Measurements from ENCODE around the gene DEFB123.
"Not testable (repeated sequence)": the region's sequence is repeated elsewhere in the genome, so short reads cannot be mapped to it uniquely, and the experiment has no call there.

Gene DEFB123

GRCh38 chr20:31426891-31427551 is 13.4 kb upstream of the DEFB123 start:
- H3K36me3 ChIP-seq (ENCODE audit: control insufficient read depth, insufficient read depth, low read length); H3K4me3 ChIP-seq (ENCODE audit: insufficient read depth, low read depth, low read length, poor library complexity, severe bottlenecking); DNase-seq; H3K4me1 ChIP-seq (ENCODE audit: control insufficient read depth, insufficient read depth, low read length, poor library complexity, severe bottlenecking); H3K27ac ChIP-seq (ENCODE audit: insufficient read depth, low read length, poor library complexity, severe bottlenecking); H3K9me3 ChIP-seq (ENCODE audit: control insufficient read depth, low read length); H3K27me3 ChIP-seq (replicated peaks; ENCODE audit: control insufficient read depth, insufficient read depth, low read length, poor library complexity, severe bottlenecking): not testable (repeated sequence)

- H3K27ac ChIP-seq (ENCODE audit: insufficient read depth, low read length, poor library complexity, severe bottlenecking); H3K27me3 ChIP-seq (replicated peaks; ENCODE audit: control insufficient read depth, insufficient read depth, low read length, poor library complexity, severe bottlenecking); H3K4me3 ChIP-seq (ENCODE audit: insufficient read depth, low read depth, low read length, poor library complexity, severe bottlenecking); DNase-seq; H3K9me3 ChIP-seq (ENCODE audit: control insufficient read depth, low read length); H3K36me3 ChIP-seq (ENCODE audit: control insufficient read depth, insufficient read depth, low read length); H3K4me1 ChIP-seq (ENCODE audit: control insufficient read depth, insufficient read depth, low read length, poor library complexity, severe bottlenecking): not testable (repeated sequence)
These were observed 12.9 kb upstream of the DEFB123 start for GRCh38 chr20:31427576-31427975.

GRCh38 chr20:31430568-31431115 is 9.8 kb upstream of the DEFB123 start:
- DNase-seq = no peak

GRCh38 chr20:31446084-31446819 is 5.8 kb downstream of the DEFB123 start:
- Histone ChIP-seq H3K9me3 (ENCODE audit: control insufficient read depth, low read length) (no peaks in the 10 kb centered on the region), H3K36me3 (ENCODE audit: control insufficient read depth, insufficient read depth, low read length) (no peaks in the 10 kb centered on the region), H3K4me3 (ENCODE audit: insufficient read depth, low read depth, low read length, poor library complexity, severe bottlenecking) (no peak overlapping the region), H3K27me3 (replicated peaks; ENCODE audit: control insufficient read depth, insufficient read depth, low read length, poor library complexity, severe bottlenecking) (no peaks in the 10 kb centered on the region), H3K27ac (ENCODE audit: insufficient read depth, low read length, poor library complexity, severe bottlenecking) (no peak overlapping the region), H3K4me1 (ENCODE audit: control insufficient read depth, insufficient read depth, low read length, poor library complexity, severe bottlenecking) (no peaks in the 10 kb centered on the region)
- DNase-seq = no peak

More at GRCh38 chr20:31430568-31431115, 9.8 kb upstream of the DEFB123 start:
- no peaks in the 10 kb centered on the region for H3K36me3 ChIP-seq (ENCODE audit: control insufficient read depth, insufficient read depth, low read length)
- H3K27ac ChIP-seq (ENCODE audit: insufficient read depth, low read length, poor library complexity, severe bottlenecking) = no peak overlapping the region
- no peaks in the 10 kb centered on the region for H3K4me1 ChIP-seq (ENCODE audit: control insufficient read depth, insufficient read depth, low read length, poor library complexity, severe bottlenecking)
- H3K9me3 ChIP-seq (ENCODE audit: control insufficient read depth, low read length) = no peaks in the 10 kb centered on the region
- no peak overlapping the region for H3K4me3 ChIP-seq (ENCODE audit: insufficient read depth, low read depth, low read length, poor library complexity, severe bottlenecking)
- peaks cover 4% of the 10 kb centered on the region for H3K27me3 ChIP-seq (replicated peaks; ENCODE audit: control insufficient read depth, insufficient read depth, low read length, poor library complexity, severe bottlenecking)

GRCh38 chr20:31449511-31450414 is 9.3 kb downstream of the DEFB123 start:
- Histone ChIP-seq H3K36me3 (ENCODE audit: control insufficient read depth, insufficient read depth, low read length) (no peaks in the 10 kb centered on the region), H3K9me3 (ENCODE audit: control insufficient read depth, low read length) (no peaks in the 10 kb centered on the region), H3K4me1 (ENCODE audit: control insufficient read depth, insufficient read depth, low read length, poor library complexity, severe bottlenecking) (no peaks in the 10 kb centered on the region), H3K4me3 (ENCODE audit: insufficient read depth, low read depth, low read length, poor library complexity, severe bottlenecking) (no peak overlapping the region), H3K27me3 (replicated peaks; ENCODE audit: control insufficient read depth, insufficient read depth, low read length, poor library complexity, severe bottlenecking) (no peaks in the 10 kb centered on the region), H3K27ac (ENCODE audit: insufficient read depth, low read length, poor library complexity, severe bottlenecking) (no peak overlapping the region)
- DNase-seq = no peak

- Histone ChIP-seq H3K27ac (ENCODE audit: insufficient read depth, low read length, poor library complexity, severe bottlenecking) (no peak overlapping the region), H3K27me3 (replicated peaks; ENCODE audit: control insufficient read depth, insufficient read depth, low read length, poor library complexity, severe bottlenecking) (no peaks in the 10 kb centered on the region), H3K4me1 (ENCODE audit: control insufficient read depth, insufficient read depth, low read length, poor library complexity, severe bottlenecking) (no peaks in the 10 kb centered on the region), H3K4me3 (ENCODE audit: insufficient read depth, low read depth, low read length, poor library complexity, severe bottlenecking) (no peak overlapping the region), H3K36me3 (ENCODE audit: control insufficient read depth, insufficient read depth, low read length) (no peaks in the 10 kb centered on the region), H3K9me3 (ENCODE audit: control insufficient read depth, low read length) (no peaks in the 10 kb centered on the region)
- DNase-seq = no peak
These were observed 12.1 kb downstream of the DEFB123 start for GRCh38 chr20:31452575-31452974.

GRCh38 chr20:31454361-31454760 is 13.9 kb downstream of the DEFB123 start:
- no peaks in the 10 kb centered on the region for H3K36me3 ChIP-seq (ENCODE audit: control insufficient read depth, insufficient read depth, low read length)
- no peaks in the 10 kb centered on the region for H3K9me3 ChIP-seq (ENCODE audit: control insufficient read depth, low read length)
- H3K27me3 ChIP-seq (replicated peaks; ENCODE audit: control insufficient read depth, insufficient read depth, low read length, poor library complexity, severe bottlenecking) = peaks cover 3% of the 10 kb centered on the region
- H3K27ac ChIP-seq (ENCODE audit: insufficient read depth, low read length, poor library complexity, severe bottlenecking) = no peak overlapping the region
- no peak overlapping the region for H3K4me3 ChIP-seq (ENCODE audit: insufficient read depth, low read depth, low read length, poor library complexity, severe bottlenecking)
- H3K4me1 ChIP-seq (ENCODE audit: control insufficient read depth, insufficient read depth, low read length, poor library complexity, severe bottlenecking) = no peaks in the 10 kb centered on the region
- DNase-seq = no peak

- not testable (repeated sequence) for H3K27me3 ChIP-seq (replicated peaks; ENCODE audit: control insufficient read depth, insufficient read depth, low read length, poor library complexity, severe bottlenecking); H3K9me3 ChIP-seq (ENCODE audit: control insufficient read depth, low read length); DNase-seq; H3K4me1 ChIP-seq (ENCODE audit: control insufficient read depth, insufficient read depth, low read length, poor library complexity, severe bottlenecking); H3K36me3 ChIP-seq (ENCODE audit: control insufficient read depth, insufficient read depth, low read length); H3K27ac ChIP-seq (ENCODE audit: insufficient read depth, low read length, poor library complexity, severe bottlenecking); H3K4me3 ChIP-seq (ENCODE audit: insufficient read depth, low read depth, low read length, poor library complexity, severe bottlenecking)
These were observed 30.5 kb downstream of the DEFB123 start for GRCh38 chr20:31470946-31471345.

GRCh38 chr20:31472395-31473330 is 32.2 kb downstream of the DEFB123 start:
- no peaks in the 10 kb centered on the region for H3K9me3 ChIP-seq (ENCODE audit: control insufficient read depth, low read length)
- H3K27ac ChIP-seq (ENCODE audit: insufficient read depth, low read length, poor library complexity, severe bottlenecking) = no peak overlapping the region
- no peaks in the 10 kb centered on the region for H3K36me3 ChIP-seq (ENCODE audit: control insufficient read depth, insufficient read depth, low read length)
- peaks cover 3% of the 10 kb centered on the region for H3K4me1 ChIP-seq (ENCODE audit: control insufficient read depth, insufficient read depth, low read length, poor library complexity, severe bottlenecking)
- DNase-seq = no peak
- H3K27me3 ChIP-seq (replicated peaks; ENCODE audit: control insufficient read depth, insufficient read depth, low read length, poor library complexity, severe bottlenecking) = peaks cover 6% of the 10 kb centered on the region
- no peak overlapping the region for H3K4me3 ChIP-seq (ENCODE audit: insufficient read depth, low read depth, low read length, poor library complexity, severe bottlenecking)
